ENCODE measurements around the gene NPS.

Gene NPS

GRCh38 chr10:127556916-127557315, 7.8 kb downstream of the NPS start:
- TF ChIP-seq CTCF (IDR thresholded peaks at IDR 0.05): no peak

- no peak for TF ChIP-seq CTCF (IDR thresholded peaks at IDR 0.05)
These were observed 12.5 kb downstream of the NPS start for GRCh38 chr10:127561647-127562046.

- TF ChIP-seq CTCF (IDR thresholded peaks at IDR 0.05): peak; percentile 89
These were observed 14.8 kb downstream of the NPS start for GRCh38 chr10:127563718-127564553.

- TF ChIP-seq CTCF (IDR thresholded peaks at IDR 0.05): no peak
These were observed 15.5 kb downstream of the NPS start for GRCh38 chr10:127564644-127565043.

GRCh38 chr10:127565583-127565982, 16.5 kb downstream of the NPS start:
- TF ChIP-seq CTCF (IDR thresholded peaks at IDR 0.05): no peak

- no peak for TF ChIP-seq CTCF (IDR thresholded peaks at IDR 0.05)
These were observed 20.1 kb downstream of the NPS start for GRCh38 chr10:127569210-127569609.

- TF ChIP-seq CTCF (IDR thresholded peaks at IDR 0.05): no peak
These were observed 20.9 kb downstream of the NPS start for GRCh38 chr10:127570036-127570435.
